ENCODE measurements around the gene NR2C1.

The NR2C1 gene

DNA sequence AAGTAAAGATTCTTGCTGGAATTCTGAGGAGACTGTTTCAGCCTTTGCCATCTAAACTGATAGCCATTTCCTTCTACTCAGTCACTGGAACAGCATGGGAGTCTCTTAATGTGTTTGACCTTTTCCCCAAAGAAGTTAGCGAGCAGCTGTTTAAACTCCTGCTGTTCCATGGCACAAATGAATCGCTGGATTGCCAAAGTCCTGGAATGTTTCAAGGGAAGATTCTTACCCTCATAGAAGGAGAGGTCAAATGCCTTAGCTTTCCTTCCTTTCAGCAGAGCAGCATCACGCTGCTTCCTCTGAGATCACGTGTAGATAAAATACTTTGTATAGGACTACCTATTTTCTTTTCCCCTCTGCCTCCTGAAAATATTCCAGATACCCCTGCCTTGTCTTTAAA, 10.5 kb upstream of the NR2C1 start:
- no peak for DNase-seq

DNA sequence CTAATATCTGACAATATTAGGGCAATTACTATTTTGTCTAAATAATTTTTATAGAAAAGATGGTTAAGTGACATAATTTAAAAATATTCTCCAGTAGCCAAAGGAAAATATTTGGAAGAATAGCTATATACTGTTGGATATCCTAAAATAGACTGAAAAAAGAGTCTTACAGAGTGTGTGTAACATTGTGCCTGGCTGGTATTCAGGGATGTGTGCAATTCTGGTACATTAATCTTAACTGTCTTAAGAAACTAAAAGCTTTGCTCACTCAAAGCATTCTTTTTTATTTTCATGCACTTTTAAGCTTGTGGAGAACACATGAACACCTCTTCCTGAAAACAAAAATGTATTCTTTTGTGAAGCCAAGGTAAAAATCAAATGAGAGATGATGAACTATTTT, 10.1 kb upstream of the NR2C1 start:
- no peak for DNase-seq

DNA sequence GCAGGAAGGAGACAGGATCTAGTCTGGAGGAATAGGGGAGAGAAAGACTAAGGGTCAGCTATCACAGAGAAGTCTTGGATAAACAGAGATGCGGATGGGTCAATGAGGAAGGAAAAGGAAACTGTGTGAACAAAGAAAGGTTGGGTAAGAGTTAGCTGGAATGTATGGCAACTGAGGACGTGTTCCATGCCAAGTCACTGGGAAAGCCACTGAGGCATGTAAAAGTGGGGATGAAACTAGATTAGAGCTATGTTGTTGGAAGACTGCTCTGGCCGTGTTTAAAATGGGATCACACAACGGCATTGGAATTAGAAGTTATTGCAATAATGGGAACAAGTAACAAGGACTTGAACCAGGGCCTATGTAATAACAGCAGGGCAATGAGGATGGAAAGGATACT, 3.9 kb upstream of the NR2C1 start:
- DNase-seq: no peak

DNA sequence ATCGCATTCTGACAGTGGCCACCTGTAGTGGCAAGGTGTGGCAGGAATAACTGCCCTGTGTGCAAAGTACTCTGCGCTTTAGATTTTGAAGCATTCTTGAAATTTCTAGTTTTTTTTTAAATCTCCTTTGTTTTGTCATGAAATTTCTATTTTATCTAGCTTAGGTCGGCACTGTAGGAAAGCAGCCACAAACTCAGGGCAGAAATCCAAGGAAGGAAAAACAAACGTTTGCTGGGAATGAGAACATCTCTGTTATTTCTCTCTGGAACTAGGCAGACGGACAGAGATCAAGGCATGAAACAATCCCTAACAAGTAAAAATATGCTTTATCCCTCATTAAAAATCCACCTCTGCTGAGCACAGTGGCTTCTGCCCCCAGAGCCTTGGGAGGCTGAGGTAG, 1.3 kb upstream of the NR2C1 start:
- no peak for DNase-seq

DNA sequence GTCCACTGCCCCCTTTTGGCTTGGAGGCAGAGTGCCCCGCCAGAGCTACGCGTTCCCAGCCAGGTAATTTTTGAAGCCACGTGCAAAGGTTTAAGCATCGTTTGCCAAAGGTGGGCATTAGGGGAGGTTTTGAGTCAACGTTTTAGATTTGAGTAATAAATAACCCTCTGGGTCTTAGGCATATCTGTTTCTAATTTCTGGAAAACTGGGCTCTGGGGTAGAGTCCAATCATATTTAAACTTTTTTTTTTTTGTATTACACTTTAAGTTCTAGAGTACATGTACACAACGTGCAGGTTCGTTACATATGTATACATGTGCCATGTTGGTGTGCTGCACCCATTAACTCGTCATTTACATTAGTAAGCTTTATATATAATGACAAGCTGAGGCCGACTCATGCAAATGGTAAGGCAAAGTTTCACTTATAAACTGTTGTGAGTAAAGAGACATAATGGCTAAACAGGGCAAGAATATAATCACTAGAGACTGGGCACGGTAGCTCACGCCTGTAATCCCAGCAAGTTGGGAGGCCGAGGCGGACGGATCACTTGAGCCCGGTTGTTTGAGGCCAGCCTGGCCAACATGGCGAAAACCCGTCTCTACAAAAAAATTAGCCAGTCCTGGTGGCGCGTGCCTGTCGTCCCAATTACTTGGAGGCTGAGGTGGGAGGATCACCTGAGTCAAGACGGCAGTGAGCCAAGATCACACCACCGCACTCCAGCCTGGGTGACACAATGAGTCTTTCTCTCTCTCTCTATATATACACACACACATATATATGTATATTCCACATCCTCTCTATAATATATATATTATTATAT, 491 bp upstream of the NR2C1 start:
- no peak for DNase-seq

DNA sequence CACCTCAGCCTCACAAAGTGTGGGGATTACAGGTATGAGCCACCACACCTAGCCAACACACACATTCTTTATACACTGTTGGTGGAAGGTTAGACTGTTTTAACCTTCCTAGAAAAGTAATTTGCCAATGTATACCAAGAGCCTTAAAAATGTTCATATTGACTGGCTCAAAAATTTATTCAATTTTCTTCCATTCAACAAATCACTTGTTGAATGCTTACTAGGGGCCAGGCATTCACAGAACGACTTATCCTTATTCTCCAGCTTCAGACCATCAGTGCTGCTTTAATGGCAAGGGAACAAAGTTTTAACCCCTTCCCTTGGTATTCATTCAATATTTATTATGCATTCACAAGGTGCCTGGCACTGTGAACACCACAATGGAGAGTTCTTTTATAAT, 3.0 kb downstream of the NR2C1 start:
- DNase-seq: no peak

DNA sequence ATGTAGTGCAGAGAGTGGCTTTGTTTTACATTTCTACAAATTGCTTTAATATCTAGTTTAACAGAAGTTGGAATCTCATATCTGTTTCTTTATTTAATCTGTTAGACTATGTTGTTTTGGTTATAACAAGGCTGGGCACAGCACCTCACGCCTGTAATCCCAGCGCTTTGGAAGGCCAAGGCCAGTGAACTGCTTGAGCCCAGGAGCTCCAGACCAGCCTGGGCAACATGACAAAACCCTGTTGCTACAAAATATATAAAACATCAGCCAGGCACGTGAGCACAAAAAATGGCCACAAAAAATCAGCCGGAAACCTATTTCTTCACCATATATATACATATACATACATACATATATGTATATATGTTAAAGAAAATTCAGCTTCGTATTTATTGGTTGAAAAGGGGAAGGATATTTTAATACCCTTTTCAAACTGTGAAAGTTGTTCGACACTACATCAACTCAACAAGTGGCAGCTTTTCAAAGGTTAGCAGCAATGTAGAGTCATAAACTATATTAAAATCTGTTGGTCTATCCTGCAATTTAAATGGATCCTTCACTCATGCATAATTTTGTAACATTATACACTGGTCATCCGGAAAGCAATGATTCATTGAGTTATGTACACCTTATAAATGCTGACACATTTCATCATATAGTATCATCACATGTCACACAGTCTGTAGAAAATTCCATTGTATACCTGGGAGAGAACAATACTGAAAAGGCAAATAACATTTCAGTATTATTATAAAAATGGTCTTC, 7.1 kb downstream of the NR2C1 start:
- DNase-seq: no peak

DNA sequence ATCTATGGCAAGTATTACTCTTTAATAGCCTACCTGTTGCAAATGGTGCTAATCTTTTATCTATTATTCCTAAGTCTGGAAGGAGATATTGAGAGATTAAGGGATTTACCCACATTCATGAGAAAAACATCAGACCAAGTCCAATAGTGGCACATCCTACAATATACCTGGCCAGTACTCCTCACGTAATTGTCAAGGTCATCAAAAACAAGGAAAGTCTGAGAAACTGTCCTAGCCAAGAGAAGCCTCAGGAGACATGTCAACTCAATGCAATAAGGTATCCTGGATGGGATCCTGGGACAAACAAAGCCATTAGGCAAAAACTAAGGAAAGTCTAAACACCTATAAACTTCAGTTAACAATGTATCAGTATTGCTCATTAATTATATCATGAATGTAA, 12.5 kb downstream of the NR2C1 start:
- DNase-seq: no peak

DNA sequence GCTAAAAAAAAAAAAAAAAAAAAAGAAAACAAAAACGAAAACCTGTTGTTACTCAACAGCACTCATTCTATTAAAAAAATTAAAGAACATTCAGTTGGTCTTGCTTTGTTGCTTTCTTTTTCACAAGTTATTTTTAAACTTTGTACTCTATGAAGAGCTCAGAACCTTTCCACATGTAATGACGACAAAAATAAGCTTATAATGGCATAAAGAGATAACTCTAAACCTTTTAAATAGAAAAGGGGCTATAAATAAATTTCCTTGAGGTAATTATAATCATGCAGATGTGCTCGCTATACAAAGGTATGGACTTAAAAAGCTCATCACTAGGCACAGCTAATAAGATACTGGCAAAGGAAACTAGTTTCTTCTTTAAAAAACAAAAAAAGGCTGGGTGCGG, 13.4 kb downstream of the NR2C1 start:
- no peak for DNase-seq

DNA sequence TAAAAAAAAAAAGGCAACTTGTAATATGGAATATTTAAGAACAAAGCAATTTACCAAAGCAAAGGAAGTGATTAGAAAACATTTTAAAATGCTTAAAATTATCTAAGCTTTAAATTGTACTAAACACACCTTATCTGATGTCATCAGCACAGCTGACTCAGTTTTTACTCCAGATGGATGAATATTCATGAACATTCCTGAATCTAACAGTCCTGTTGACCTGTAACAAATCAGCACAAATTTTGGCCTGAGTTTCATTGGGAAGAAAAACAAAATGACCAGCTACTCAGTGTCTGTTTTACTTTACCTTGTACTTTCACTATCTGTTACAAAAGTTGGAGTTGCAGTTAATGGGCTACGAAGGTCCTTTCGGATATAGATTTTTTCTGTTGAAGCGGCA, 16.0 kb downstream of the NR2C1 start:
- no peak for DNase-seq

DNA sequence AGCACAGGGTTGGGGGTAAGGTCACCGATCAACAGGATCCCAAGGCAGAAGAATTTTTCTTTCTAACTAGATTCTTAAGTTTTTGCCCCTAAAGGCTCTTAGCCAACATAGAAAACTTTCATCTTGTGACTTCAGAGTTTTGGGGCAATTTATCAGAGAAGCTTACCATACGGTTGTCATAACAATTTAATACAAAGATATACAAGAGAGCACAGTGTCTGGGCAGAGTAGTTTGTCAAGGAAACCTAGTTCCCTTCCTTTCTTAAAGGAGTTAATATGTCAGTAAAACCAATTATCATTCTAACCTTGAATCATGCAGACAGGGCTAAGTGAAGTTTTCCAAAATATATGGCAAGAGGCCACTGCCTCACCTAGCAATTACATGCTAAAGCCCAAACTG, 18.4 kb downstream of the NR2C1 start:
- DNase-seq: no peak

DNA sequence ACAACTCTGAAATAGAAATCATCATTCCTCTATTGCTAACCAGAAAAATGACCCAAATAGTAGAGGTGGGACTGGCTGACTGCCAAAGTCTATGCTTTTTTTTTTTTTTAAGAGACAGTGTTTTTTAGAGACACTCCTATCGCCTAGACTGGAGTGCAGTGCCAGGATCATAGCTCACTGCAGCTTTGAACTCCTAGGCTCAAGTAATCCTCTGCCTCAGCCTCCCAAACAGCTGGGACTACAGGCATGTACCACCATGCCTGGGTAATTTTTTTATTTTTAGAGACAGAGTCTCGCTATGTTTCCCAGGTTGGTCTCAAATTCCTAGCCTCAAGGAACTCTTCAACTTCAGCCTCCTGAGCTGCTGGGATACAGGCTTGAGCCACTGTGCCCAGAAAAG, 19.2 kb downstream of the NR2C1 start:
- DNase-seq: no peak

DNA sequence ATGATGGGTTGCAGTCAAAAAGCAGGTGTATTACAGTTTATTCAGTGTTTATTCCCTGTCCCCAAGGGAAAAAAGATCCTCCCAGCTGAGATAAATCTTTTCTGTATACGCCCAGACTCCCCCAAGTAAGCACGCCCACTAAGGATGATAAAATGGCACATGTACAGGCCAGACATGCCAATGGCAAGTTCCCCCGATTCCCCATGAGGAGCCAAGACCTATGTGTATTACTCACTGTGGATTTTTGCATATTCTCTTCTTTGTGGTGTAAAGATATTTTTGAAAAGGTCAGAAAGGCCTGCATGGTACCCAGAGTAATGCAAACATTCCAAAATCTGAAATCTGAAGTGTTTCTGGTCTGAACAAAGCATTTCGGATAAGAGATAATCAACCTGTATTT, 22.2 kb downstream of the NR2C1 start:
- DNase-seq: no peak

DNA sequence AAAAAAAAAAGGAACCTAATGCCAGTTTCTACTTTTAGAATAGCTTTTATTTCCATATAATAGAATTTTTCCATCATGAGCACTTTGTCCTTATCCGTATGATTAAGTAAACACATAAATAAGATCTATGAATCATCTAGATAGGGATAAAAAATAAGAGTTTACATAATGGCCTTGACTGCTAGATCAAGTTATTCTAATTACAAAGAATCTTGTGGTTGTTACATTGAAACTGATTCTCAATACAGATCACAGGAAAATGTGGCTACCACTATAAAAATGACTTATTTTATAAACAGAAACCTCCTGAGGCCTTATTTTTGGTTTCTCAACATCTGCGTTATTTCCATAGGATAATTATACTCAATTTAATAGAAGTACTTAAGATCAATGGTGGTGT, 35.5 kb downstream of the NR2C1 start:
- DNase-seq: no peak

DNA sequence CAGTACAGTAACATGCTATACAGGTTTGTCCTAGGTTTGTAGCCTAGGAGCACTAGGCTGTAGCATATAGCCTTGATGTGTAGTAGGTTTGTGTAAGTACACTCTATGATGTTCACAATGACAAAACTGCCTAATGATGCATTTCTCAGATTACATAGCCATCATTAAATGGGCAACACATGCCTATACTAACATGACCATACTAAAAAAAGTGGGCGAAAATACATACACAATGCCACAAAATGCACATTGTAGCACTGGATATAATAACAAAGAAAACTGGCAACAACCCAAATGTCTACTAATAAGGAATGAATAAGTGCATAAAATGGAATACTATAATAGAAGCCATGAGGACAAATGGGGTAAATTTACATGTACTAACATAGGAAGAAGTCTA, 38.7 kb downstream of the NR2C1 start:
- no peak for DNase-seq

DNA sequence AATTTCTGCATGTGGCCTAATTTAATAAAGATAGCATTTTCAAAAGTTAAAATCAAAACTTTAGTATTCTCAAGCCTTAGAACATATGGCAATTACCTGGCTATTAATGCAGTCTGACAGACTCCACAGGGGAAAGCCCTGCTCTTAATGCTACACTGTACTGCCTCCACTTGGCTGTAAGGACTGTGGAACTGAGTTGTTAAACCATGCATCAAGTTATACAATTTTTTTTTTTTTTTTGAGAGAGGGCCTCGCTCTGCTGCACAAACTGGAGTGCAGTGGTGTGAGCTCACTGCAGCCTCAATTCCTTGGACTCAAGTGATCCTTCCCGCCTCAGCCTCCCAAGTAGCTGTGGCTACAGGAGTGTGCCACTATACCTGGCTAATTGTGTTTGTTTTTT, 50.9 kb downstream of the NR2C1 start:
- no peak for DNase-seq

DNA sequence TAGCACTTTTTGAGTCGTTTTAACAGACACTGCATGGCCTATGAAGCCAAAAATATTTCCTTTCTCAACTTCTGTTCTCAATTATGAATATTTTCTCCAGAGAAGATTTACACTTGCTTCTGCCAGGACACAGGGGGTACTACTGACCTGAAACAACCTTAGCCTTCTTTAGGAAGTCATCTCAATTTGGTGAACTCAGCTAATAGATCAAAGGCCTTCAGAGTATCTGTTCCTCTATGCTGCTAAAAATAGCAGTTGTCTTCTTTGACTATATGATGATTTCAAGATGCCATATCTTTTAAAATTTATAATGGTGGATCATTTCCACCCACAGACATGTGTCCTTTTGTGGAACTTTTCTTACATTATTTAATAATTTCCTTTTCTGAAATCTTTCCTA, 55.9 kb downstream of the NR2C1 start:
- no peak for DNase-seq

DNA sequence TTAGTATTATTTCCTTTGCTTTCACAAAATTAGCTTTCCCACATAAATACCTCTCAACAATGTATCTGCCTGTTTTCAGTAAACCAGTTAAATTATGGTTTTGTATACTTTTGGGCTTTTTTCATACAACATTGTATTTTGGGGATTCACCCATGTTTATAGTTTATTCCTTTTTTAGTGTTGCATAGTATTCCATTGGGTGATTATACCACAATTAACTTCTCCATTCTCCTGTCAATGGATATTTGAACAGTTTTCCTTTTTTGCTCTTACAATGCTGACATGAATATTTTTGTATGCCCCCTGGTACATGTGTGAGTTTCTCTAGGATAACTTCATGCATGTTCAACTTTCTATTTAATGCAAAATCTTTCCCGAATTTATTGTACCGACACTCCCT, 57.3 kb downstream of the NR2C1 start:
- DNase-seq: no peak

DNA sequence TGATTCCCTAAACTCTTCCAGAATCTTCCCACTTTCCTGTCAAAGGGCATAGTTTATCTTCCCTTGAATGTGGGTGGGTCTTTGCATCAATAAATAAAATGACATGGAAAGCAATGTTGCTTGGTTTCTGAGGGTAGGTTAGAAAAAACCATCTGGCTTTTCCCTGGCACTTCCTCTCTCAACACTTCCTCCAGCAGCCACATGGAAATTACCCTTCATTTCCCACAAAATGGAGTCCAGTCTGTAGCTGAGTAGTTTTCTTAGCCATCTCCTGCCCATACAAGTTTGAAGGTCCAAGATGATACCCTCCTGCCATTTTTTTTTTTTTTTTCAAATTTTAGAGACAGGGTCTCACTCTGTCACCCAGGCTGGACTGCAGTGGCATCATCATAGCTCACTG, 58.9 kb downstream of the NR2C1 start:
- no peak for DNase-seq

DNA sequence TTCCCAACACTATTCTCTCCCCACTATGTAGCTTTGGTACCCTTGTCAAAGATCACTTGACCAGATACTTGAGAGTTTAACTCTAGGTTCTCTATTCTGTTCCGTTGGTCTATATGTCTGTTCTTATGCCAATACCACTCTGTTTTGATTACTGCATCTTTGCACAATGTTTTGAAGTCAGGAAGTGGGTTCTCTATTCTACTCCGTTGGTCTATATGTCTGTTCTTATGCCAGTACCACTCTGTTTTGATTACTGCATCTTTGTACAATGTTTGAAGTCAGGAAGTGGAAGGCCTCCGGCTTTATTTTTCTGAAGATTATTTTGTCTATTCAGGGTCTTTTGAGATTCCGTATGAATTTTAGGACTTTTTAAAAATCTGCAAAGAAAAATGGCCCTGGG, 67.2 kb downstream of the NR2C1 start:
- no peak for DNase-seq

DNA sequence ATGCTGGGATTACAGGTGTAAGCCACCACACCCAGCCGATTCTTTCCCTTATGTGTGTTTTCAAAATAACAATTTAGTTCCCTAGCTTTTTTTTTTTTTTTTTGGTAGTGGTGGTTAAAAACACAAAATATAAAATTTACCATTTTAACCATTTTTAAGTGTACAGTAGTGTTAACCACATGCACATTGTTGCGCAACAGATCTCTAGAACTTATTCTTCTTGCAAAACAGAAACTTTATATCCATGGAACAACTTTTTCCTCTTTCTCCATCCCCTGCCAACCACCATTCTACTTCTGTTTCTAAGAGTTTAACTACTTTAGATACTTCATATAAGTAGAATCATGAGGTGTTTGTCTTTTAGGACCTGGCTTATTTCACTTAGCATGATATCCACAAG, 68.8 kb downstream of the NR2C1 start:
- no peak for DNase-seq

DNA sequence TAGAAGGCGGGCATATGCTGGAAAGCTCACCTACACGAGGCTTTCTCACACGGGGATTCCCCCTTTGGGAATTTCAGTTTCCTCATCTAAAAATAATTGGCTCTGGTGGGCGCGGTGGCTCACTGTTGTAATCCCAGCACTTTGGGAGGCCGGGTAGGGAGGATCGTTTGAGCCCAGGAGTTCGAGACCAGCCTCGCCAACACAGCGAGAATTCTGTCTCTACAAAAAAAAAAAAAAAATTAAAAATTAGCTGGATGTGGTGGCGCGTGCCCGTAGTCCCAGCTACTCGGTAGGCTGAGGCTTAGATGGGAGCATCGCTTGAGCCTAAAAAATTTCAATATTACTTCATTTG, 69.5 kb downstream of the NR2C1 start:
- no peak for DNase-seq

DNA sequence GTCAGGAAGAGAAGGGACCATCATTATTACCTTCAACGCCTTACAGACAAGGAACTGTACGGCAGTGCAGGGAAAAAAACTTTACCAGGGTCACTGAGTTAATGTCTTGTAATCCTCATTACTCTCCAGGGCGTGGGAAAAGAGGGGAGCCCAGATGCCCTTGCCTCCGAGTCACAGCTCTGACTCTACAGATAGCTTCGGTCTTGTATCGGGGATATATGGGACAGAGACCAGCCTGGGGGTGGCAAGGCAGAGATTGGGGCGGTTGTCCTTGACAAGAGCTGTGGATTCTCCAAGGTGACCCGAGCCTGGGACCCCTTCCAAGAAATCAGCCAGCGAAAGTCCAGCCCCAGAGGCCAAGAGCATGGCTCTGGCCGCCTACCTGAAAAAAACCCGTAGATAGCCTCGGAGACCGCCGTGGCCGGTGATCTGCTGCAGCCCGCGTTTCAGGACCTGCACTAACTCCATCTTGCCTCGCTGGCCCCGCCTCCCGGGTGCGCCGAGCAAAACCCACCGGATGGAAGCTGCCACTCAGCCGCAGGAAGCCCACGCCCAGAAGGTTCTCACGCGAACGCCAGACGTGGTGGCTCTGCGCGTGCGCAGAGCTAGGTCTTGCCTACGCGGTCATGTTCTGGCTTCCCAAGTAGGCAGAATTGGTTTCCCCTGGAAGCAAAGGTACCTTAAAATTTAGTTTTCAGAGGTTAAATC, 70.1 kb downstream of the NR2C1 start, which contains the start of gene NDUFA12:
NDUFA12 (minus strand) TSS at position 485 of the 708 bp plus-strand sequence; CDS start at position 468, 17 bp downstream.
- peak; percentile 91 for DNase-seq

DNA sequence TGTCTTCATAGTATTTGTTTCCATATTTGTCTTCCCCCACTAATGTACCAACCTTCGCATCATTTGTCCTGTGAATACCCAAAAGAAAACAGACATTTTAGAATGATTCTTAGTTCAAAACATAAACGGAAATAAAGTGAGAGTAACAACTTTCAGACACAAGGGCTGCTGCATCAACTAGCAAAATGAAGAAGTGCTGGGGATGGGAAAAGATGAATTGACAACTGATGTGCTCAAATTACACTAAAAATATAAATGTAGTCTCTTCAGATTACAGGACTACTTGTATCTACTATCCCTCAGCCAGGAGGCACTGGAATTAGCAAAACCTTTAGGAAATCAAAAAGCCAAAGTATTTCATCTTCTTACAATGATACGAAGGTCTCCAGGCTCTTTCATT, 70.7 kb downstream of the NR2C1 start:
- no peak for DNase-seq

Measured in activated CD4-positive, alpha-beta T cell treated with anti-CD3 and anti-CD28 coated beads for 1 hour (primary cell).